ENCODE measurements around the gene FZD10.

Gene FZD10

DNA sequence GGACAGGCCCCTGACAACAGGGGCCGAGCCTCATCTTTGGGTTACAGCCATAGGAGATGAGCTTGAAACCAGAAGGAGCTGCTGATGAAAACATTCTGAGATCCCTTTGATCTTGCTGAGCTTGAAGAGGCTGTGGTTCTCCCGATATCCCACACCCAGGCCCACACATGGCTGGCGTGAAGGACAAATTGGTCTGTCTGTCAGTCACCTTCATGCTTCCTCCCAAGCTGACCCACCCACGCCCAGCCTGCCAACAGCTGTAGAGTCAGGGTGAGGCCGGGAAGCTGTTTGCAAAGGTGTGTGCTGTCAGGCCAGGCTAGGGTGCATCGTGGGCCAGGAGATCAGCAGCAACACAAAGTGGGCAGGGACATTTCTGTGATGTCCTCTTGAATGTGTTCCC is 43.2 kb downstream of the FZD10 start:
- DNase-seq (ENCODE audit: low spot score): no peak

GRCh38 chr12:130212384-130212989 is 50.2 kb downstream of the FZD10 start:
- DNase-seq (ENCODE audit: low spot score): no peak

DNA sequence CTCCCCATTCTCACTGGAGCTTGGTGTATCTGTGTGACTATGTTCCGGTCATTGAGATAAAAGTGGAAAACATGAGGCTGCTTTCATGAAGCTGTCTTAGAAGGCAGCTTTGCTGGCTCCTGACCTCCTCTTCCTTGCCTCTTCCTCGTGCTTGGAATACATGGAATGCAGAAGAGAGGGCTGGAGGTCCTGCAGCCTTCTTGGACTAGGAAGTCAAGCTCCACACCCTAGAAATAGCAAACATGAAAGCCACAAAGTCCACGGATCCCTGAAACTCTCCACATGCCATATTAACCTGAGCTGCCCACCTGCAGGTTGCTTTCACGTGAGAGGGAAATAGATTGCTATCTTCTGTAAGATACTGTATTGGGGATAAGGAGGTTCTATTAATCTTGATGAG is 51.0 kb downstream of the FZD10 start:
- DNase-seq (ENCODE audit: low spot score): no peak

GRCh38 chr12:130214686-130215395 is 52.6 kb downstream of the FZD10 start:
- no peak for DNase-seq (ENCODE audit: low spot score)

Data from germinal center (tissue), 1 donor.